ENCODE data around the gene SH3BP4. TPM values are rescaled to one million over a fixed set of nuclear protein-coding genes. Genes with fewer than 3 reads are reported as not detected.

The SH3BP4 gene
- total RNA-seq, 4 donors from 2014 or later: 29.1 to 57.8 (median 42.6) TPM

GRCh38 chr2:235031686-235032373 is 80.0 kb downstream of the SH3BP4 start:
- no peak for DNase-seq (ENCODE audit: low spot score in 2 of 2)
- 92 to 93% methylated on average over 12 to 16 of the region's 16 CpGs for WGBS, 2 donors
- H3K4me3 ChIP-seq (ENCODE audit: low read depth, poor library complexity, severe bottlenecking): no peak overlapping the region
- intact Hi-C loops (cut with DNase I; ENCODE audit: low total_unique reads): no loop called here
- TF ChIP-seq POLR2A (IDR thresholded peaks at IDR 0.05) (no peak), CTCF (IDR thresholded peaks at IDR 0.05) (no peak)

GRCh38 chr2:235032466-235032865 is 80.6 kb downstream of the SH3BP4 start:
- intact Hi-C loops (cut with DNase I; ENCODE audit: low total_unique reads): no loop called here
- TF ChIP-seq POLR2A (IDR thresholded peaks at IDR 0.05): no peak
- no peak for TF ChIP-seq CTCF (IDR thresholded peaks at IDR 0.05)
- no peak overlapping the region for H3K4me3 ChIP-seq (ENCODE audit: low read depth, poor library complexity, severe bottlenecking)
- 95 to 97% methylated on average over 16 of the region's 16 CpGs for WGBS, 2 donors
- DNase-seq (ENCODE audit: low spot score in 2 of 2): no peak

DNA sequence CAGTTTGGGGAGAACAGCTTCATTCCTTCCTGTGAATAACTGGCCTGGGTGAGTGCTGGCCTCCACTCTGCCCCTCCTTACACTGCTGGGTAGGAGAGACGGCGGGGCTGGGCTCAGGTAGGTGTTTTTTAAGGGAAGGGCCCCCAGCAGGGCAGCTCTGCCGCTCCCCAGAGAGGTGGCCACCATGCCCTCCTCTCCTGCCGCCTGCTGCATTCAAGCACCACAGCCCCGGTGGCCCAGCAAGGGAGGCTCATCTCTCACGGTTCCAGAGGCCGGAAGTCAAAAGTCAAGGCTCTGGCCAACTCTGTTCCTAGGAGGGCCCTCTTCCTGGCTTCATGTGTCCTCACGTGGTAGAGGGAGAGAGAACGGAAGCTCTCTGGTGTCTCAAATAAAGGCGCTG is 81.1 kb downstream of the SH3BP4 start:
- no peak overlapping the region for H3K4me3 ChIP-seq (ENCODE audit: low read depth, poor library complexity, severe bottlenecking)
- TF ChIP-seq POLR2A (IDR thresholded peaks at IDR 0.05) (no peak), CTCF (IDR thresholded peaks at IDR 0.05) (no peak)
- WGBS, 2 donors: 95 to 97% methylated on average over 10 of the region's 10 CpGs
- no peak for DNase-seq (ENCODE audit: low spot score in 2 of 2)
- intact Hi-C loops (cut with DNase I; ENCODE audit: low total_unique reads): no loop called here

DNA sequence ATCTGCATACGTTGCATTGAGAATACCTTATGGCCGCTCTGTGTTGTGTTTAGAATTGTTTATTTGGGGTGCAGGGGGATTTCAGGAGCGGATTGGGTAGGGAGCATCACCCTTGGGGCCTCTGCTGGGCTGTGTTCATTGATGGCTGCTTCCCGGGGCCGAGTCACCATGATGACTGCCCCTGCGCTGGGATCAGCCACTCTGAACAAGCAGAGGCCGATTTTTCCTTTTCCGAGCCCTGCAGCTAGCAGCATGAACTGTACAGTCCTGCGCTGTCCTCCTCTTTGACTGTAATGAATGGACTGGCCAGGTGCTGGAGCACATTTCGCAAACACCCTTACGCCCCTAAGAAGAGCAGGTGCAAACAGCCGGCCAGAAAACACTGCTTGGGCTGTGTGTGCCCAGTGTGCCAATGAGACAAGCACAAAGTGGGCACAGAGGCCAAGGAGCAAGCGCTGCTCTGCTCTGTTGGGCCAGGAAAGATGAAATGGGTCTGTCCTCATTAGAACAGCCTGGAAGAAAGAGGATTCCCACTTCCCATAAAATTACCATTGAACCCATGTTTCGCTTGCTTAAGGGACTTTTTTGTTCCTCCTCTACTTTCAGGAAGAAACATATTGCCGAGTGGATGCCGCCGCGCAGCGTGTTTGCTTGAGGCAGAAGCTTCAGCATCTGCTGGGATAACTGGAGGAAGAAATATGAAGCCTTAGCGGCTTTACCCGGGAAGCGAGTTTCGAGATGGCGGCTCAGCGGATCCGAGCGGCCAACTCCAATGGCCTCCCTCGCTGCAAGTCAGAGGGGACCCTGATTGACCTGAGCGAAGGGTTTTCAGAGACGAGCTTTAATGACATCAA is 82.7 kb downstream of the SH3BP4 start:
- intact Hi-C loops (cut with DNase I; ENCODE audit: low total_unique reads): no loop called here
- no peak overlapping the region for H3K4me3 ChIP-seq (ENCODE audit: low read depth, poor library complexity, severe bottlenecking)
- TF ChIP-seq POLR2A (IDR thresholded peaks at IDR 0.05) (no peak), CTCF (IDR thresholded peaks at IDR 0.05) (no peak)
- DNase-seq (ENCODE audit: low spot score in 2 of 2): no peak
- 92 to 95% methylated on average over 30 of the region's 30 CpGs for WGBS, 2 donors

DNA sequence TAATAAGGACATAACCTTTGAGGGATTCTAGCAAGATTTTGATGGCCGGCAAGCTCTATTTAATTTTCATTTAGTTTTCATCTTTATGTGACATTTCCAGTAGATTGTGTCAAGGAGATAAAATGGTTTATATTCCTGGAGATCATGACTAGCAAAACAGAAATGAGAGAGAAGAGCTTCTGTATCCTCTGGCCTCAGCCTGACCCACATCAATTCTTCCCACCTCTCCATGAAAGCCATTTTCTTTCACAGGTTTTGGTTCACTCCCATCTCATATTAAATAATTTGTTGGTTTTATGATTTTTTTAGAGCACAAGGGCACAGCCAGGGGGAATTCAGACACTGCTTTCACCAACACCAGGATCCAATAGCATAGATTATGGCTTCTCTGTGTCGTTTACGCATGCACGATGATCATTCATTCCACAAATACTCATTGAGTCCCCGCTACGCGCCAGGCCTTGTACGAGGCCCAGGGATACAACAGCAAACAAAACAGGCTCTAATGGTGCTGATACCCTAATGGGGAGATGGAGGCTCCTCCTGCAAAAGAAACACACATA is 85.9 kb downstream of the SH3BP4 start:
- no peak for DNase-seq (ENCODE audit: low spot score in 2 of 2)
- TF ChIP-seq POLR2A (IDR thresholded peaks at IDR 0.05) (no peak), CTCF (IDR thresholded peaks at IDR 0.05) (no peak)
- WGBS, 2 donors: 96 to 97% methylated on average over 8 of the region's 8 CpGs
- intact Hi-C loops (cut with DNase I; ENCODE audit: low total_unique reads): no loop called here
- no peak overlapping the region for H3K4me3 ChIP-seq (ENCODE audit: low read depth, poor library complexity, severe bottlenecking)
